Suprapubic skin (tissue), 4 donors: ENCODE data around the gene GIMAP1. TPM values are rescaled to one million over a fixed set of nuclear protein-coding genes. Genes with fewer than 3 reads are reported as not detected.

ENCODE experiments used
- DNase-seq, 2 donors: peaks; one replicate each; pipeline ENCODE4 v3.0.0-alpha.2; 2019; ENCODE audit warnings: low spot score in 2 of 2
- H3K27ac ChIP-seq: fragments of 200-600 bp; sonication (generic); one replicate; pipeline ENCODE4 v1.5.1; 2019
- H3K27me3 ChIP-seq: fragments of 200-600 bp; sonication (generic); one replicate; pipeline ENCODE4 v1.5.1; 2019
- H3K36me3 ChIP-seq: fragments of 200-600 bp; sonication (generic); one replicate; pipeline ENCODE4 v1.5.1; 2019
- H3K4me1 ChIP-seq: fragments of 200-600 bp; sonication (generic); one replicate; pipeline ENCODE4 v1.5.1; 2019
- H3K4me3 ChIP-seq: fragments of 200-600 bp; sonication (generic); one replicate; pipeline ENCODE4 v1.5.1; 2019; ENCODE audit warnings: mild to moderate bottlenecking
- H3K9me3 ChIP-seq: fragments of 200-600 bp; sonication (generic); one replicate; pipeline ENCODE4 v1.5.1; 2019
- EP300 ChIP-seq: sonication (generic); formaldehyde crosslinking; IDR thresholded peaks from one replicate; pipeline ENCODE4 v1.6.1; 2017; ENCODE audit warnings: antibody characterized with exemption
- POLR2A ChIP-seq, 2 donors: fragments of 450-650 bp; IDR thresholded peaks; one replicate each; pipeline ENCODE4 v1.6.1; 2017; ENCODE audit warnings: antibody characterized with exemption in 2 of 2, mild to moderate bottlenecking in 2 of 2, moderate library complexity in 2 of 2
- POLR2AphosphoS5 ChIP-seq, 3 donors: sonication (generic); formaldehyde crosslinking; IDR thresholded peaks; one replicate each; pipeline ENCODE4 v1.6.1; 2017; ENCODE audit warnings: antibody characterized with exemption in 3 of 3
- WGBS: methylation state at CpG from one replicate; pipeline ENCODE4 v1.1.5; 2018; 5-methylcytosine and 5-hydroxymethylcytosine counted together
- total RNA-seq, 4 donors: library from RNA; depleted of rRNA; stranded (reverse); fragments of >200 nt; gene quantifications; one replicate each; pipeline ENCODE4 v1.1.0, GENCODE V29; 2016
- TF ChIP-seq, protein P1 (sequence below), 2 donors: fragments of 200-600 bp in 1 of 2; fragments of 450-650 bp in 1 of 2; sonication (generic) in 1 of 2; IDR thresholded peaks; one replicate each; pipeline ENCODE4 v1.5.1; 2016 to 2019; ENCODE audit warnings: antibody characterized with exemption in 2 of 2, mild to moderate bottlenecking in 1 of 2, moderate library complexity in 1 of 2

Gene GIMAP1
- total RNA-seq, 4 donors from 2014 or later = 0.38 to 3.9 (median 2.2) TPM

- no peak overlapping the region for H3K27ac ChIP-seq
- 69% methylated on average over 3 of the region's 3 CpGs for WGBS
- TF ChIP-seq, protein P1, sequence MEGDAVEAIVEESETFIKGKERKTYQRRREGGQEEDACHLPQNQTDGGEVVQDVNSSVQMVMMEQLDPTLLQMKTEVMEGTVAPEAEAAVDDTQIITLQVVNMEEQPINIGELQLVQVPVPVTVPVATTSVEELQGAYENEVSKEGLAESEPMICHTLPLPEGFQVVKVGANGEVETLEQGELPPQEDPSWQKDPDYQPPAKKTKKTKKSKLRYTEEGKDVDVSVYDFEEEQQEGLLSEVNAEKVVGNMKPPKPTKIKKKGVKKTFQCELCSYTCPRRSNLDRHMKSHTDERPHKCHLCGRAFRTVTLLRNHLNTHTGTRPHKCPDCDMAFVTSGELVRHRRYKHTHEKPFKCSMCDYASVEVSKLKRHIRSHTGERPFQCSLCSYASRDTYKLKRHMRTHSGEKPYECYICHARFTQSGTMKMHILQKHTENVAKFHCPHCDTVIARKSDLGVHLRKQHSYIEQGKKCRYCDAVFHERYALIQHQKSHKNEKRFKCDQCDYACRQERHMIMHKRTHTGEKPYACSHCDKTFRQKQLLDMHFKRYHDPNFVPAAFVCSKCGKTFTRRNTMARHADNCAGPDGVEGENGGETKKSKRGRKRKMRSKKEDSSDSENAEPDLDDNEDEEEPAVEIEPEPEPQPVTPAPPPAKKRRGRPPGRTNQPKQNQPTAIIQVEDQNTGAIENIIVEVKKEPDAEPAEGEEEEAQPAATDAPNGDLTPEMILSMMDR (IDR thresholded peaks at IDR 0.05) = no peak
- TF ChIP-seq POLR2AphosphoS5 (IDR thresholded peaks at IDR 0.05) (no peak), EP300 (no peak), POLR2A (IDR thresholded peaks at IDR 0.05) (no peak)
These were observed 11.0 kb downstream of the GIMAP1 start for GRCh38 chr7:150727381-150727780.

DNA sequence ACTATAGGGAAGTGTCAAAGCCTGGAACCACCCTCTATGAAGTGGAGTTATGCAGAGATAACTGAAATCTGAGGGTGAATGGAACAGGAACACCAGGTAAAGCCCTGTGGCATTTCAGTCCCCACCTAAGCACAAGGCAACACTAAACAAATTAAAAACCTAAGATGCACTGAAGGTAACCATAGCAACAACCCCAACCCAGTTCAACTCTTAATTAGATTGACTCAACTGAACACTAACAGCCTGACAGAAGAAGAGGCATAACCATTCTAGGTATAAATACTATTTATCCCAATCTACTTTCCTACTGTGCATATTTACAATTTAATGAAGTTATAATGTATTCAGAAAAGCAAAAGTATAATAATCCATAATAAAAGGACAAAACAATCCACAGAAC lies 11.6 kb downstream of the GIMAP1 start:
- TF ChIP-seq POLR2A (IDR thresholded peaks at IDR 0.05) = no peak
- no peak for TF ChIP-seq POLR2AphosphoS5 (IDR thresholded peaks at IDR 0.05)
- TF ChIP-seq, protein P1 (IDR thresholded peaks at IDR 0.05) = no peak
- TF ChIP-seq EP300 = no peak
- H3K4me1 ChIP-seq = no peaks in the 10 kb centered on the region
- no peak overlapping the region for H3K27ac ChIP-seq
- no peak overlapping the region for H3K4me3 ChIP-seq
- DNase-seq = no peak
- no peaks in the 10 kb centered on the region for H3K27me3 ChIP-seq
- H3K9me3 ChIP-seq = no peaks in the 10 kb centered on the region
- H3K36me3 ChIP-seq = no peaks in the 10 kb centered on the region

More at GRCh38 chr7:150727381-150727780, 11.0 kb downstream of the GIMAP1 start:
- DNase-seq = no peak
- Histone ChIP-seq H3K9me3 (no peaks in the 10 kb centered on the region), H3K4me1 (no peaks in the 10 kb centered on the region), H3K27me3 (no peaks in the 10 kb centered on the region), H3K36me3 (no peaks in the 10 kb centered on the region), H3K4me3 (no peak overlapping the region)

- Histone ChIP-seq H3K36me3 (no peaks in the 10 kb centered on the region), H3K9me3 (no peaks in the 10 kb centered on the region), H3K4me3 (no peak overlapping the region), H3K4me1 (no peaks in the 10 kb centered on the region), H3K27ac (no peak overlapping the region), H3K27me3 (no peaks in the 10 kb centered on the region)
- DNase-seq = no peak
- no peak for TF ChIP-seq POLR2A (IDR thresholded peaks at IDR 0.05)
- TF ChIP-seq, protein P1 (IDR thresholded peaks at IDR 0.05) = no peak
- TF ChIP-seq POLR2AphosphoS5 (IDR thresholded peaks at IDR 0.05) = no peak
- TF ChIP-seq EP300 = no peak
These were observed 12.2 kb downstream of the GIMAP1 start for GRCh38 chr7:150728609-150729008.

DNA sequence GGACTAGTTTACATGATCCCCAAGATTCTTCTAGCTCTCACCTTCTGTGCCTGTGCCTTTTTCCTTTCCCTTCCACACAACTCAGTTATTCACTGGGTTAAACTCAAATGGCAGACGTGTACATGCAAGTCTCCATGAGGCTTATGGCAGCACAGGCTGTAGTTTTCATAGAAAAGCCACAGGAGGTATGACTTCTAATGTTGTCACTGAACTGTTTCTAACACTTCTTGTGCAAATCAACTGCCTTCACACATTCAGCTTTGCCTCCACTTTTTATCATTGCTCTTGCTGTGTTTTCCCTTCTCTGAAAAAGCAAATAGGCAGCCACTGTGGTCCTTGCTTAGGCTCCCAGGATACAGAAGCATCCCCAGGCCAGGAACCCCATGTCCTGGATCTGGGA lies 15.5 kb downstream of the GIMAP1 start:
- no peak overlapping the region for H3K4me3 ChIP-seq
- H3K27ac ChIP-seq = no peak overlapping the region
- no peaks in the 10 kb centered on the region for H3K27me3 ChIP-seq
- H3K36me3 ChIP-seq = no peaks in the 10 kb centered on the region
- TF ChIP-seq POLR2A (IDR thresholded peaks at IDR 0.05) (no peak), EP300 (no peak), POLR2AphosphoS5 (IDR thresholded peaks at IDR 0.05) (no peak)
- TF ChIP-seq, protein P1 (IDR thresholded peaks at IDR 0.05) = no peak
- DNase-seq = no peak
- WGBS = 59% methylated on average over 1 of the region's 1 CpG
- no peaks in the 10 kb centered on the region for H3K9me3 ChIP-seq
- H3K4me1 ChIP-seq = peaks cover 4% of the 10 kb centered on the region

- Histone ChIP-seq H3K4me3 (no peak overlapping the region), H3K36me3 (no peaks in the 10 kb centered on the region), H3K9me3 (no peaks in the 10 kb centered on the region), H3K4me1 (peaks cover 5% of the 10 kb centered on the region), H3K27ac (no peak overlapping the region), H3K27me3 (no peaks in the 10 kb centered on the region)
- 86% methylated on average over 5 of the region's 5 CpGs for WGBS
- TF ChIP-seq, protein P1 (IDR thresholded peaks at IDR 0.05) = no peak
- TF ChIP-seq POLR2A (IDR thresholded peaks at IDR 0.05) (no peak), EP300 (no peak), POLR2AphosphoS5 (IDR thresholded peaks at IDR 0.05) (no peak)
- DNase-seq = no peak
These were observed 16.5 kb downstream of the GIMAP1 start for GRCh38 chr7:150732786-150733481.
